NCI-H1694 (cell line): ENCODE data around the gene ZCCHC24.

ENCODE experiments used
- DNase-seq: peaks from one replicate; lab custom pipeline; 2025; lab: John Stamatoyannopoulos, UW

ZCCHC24 gene

DNA sequence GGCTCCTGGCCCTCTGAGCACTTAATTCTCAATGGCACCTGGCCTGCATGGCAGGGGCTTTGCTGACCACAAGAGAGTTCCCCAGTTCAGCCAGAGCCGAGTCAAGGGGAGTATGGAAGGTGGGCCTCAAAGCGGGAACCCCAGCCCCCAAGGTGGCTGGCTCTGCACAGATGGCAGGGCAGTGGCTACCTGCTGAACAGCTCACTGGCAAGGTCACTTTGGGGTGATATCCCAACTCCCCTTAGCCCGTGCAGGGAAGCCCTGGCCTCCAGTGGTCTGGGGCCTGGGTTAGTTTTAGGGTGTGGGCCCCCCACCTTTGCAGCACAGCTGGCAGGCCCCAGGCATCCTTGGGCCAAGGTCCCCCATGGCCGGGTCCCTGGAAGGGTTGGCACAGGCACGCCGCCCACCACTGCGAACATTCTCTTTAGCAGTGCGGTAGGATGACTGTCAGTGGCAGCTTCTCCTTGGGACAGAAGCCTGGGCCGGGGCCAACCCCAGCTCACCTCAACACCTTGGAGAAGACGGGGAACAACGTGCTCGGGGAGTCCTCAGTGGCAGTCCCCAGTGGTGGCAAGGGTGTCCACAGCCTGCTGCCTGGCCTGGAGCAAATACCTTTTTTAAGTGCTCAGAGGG, 61.3 kb downstream of the ZCCHC24 start:
- DNase-seq: no peak

DNA sequence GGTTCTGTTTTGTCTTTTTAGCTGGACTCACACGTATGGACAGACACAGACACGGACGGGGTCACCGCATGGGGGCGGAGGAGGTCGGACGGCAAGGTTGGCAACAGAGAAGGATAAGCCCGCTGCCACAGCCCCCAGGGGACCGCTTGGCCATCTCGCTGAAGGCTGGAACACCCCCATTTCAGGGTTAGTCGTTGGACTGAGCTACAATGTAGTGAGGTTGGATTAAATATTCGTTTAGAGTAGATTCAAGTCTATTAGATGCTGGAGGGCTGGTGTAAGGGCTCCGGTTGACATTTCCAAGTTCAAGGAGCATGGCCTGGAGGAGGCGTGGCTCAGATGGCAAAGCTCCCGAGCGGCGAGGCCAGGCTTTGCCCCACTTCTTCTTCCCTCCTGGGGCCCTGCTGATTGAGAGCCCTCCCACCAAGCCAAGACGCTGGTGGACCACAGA, 62.9 kb downstream of the ZCCHC24 start:
- no peak for DNase-seq

DNA sequence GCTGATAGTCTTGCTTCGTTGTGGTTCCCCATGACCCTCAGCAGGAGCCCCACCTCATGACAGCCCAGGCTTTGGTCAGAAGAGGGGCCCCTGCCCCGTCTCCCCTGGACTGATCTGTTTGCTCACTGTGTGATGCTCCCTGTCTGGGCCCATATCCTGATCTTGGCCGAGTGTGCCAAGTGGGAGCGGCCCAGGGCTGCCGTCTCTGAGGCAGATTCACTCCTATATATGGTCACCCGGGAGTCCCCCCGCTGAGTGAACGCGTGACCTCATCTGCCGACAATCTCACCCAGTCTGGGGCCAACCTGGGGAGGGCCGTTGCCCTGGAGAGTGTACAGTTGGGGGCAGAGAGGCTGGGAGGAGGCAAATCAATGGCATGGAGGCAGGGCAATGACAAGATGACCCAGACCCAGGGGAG, 63.6 kb downstream of the ZCCHC24 start:
- no peak for DNase-seq

DNA sequence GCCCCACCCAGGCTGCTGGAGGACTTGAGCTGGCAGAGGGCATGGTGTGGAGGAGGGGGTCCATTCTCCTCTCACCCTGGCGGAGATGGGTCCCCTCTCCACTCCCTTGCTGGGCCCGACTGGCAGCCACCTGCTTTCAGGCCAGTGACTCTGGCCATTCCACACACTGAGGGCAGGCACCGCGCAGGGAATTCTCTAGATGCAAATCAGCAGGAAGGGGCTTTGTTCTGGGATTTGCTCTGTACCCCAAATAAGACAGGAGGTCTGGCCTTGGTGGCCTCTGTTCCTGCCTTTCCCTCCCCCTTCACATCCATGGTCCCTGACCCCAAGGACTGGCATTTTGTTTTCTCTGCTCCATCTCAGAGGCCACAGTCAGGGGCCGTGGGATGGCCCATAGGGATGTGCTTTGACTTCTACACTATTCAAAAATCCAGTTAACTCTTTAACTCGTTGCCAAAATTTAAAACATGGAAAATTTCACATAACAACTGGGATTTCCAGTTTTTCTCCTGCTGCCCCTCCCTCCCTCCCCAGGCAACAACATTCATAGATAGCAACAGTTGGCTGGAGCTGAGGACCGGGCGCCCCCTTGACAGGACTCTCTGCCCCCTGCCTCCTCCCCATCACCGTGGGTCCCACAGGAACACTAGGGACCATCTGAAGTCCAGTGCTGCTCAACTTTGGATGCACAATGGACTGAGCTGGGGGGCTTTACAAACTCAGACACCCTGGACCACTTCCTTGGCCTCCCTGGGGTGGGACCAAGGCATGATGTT, 64.3 kb downstream of the ZCCHC24 start:
- DNase-seq: no peak

GRCh38 chr10:79380125-79380945, 65.1 kb downstream of the ZCCHC24 start:
- no peak for DNase-seq

DNA sequence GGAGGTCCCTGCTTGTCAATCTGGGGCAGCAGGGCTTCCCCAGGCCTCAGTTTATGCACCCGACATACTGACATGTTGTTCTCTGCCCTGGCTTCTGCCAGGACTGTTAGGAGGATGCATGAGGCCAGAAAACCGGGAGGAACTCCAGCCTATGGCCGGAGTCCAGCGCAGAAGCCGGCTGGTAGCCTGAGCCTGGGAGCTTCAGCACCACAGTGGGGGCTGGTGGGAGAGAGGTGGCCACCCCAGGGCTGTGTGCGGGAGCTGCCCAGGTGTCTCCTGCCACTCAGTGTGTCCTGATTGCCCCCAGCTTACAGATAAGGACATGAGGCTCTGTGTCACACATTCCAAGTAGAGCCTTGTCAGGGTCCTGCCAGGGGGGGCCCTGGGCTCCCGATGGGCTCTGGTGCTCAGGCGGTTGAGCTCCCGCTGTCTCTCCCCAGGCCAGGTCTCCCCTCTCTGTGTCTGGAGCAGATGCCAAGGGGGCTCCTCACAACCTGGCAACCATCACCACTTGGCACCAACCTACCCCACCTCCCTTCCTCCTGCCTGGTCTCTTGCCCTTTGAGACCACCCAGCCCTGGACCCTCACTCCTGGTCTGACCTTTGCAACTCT, 65.8 kb downstream of the ZCCHC24 start:
- DNase-seq: no peak

DNA sequence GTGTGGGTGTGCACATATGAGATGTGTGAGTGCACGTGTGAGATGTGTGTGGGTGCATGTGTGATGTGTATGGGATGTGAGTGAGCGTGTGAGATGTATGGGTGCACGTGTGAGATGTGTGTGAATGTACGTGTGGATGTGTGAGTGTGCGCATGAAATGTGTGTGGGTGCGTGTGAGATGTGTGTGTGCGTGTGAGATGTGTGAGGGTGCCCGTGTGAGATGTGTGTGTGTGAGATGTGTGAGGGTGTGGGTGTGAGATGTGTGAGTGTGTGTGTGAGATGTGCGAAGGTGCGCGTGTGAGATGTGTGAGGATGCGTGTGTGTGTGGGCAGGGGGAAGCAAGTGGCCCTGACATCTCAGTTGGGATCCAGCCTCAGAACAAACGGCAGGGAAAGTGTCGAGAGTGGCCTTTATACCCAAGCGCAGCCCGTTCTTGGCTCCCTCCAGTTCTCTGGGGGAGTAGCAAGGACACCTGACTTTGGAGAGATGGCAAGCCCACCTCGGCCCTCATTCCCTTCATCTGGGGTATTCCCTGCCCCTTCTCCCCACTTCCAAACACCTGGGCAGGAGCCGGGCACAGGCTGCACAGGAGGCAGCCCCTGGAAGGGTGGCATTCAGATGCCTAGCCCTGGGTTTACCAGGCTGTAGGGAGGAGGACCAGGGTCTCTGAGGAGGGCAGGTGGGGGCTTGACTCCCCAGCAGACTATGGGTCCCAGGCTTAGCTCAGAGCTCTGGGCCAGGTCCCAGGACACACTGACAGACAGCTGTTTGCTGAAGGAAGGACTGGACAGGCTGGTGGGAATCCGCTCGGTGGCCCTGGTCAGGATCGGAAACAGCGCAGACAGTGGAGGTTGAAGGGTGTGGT, 66.5 kb downstream of the ZCCHC24 start:
- no peak for DNase-seq

GRCh38 chr10:79378383-79378646, 67.1 kb downstream of the ZCCHC24 start:
- DNase-seq: no peak

GRCh38 chr10:79377557-79378382, 67.7 kb downstream of the ZCCHC24 start:
- DNase-seq: no peak

GRCh38 chr10:79376751-79377556, 68.5 kb downstream of the ZCCHC24 start:
- no peak for DNase-seq

DNA sequence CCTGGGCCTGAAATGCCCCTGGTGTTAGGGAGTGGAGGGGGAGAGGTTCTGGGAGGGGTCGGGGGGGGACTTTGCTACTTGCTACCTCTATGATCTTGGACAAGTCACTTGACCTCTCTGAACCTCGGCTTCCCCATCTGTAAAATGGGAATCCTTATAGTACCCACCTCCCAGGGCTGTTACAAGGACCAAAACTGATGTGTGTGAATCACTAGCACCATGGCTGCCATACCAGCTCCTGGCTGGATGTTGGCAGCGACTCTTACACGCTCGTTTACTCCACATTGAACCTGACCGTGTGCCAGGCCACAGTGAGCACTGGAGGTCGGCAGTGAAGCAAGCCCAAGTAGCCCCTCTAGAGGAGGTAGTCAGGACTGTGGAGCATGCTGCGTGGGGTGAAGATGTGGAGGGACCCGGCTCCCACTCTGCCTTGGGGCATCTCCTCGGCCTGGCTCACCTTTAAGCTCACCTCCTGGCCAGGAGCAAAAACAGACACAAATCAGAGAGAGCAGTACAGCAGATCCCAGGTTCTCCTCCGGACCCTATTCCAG, 69.3 kb downstream of the ZCCHC24 start:
- DNase-seq: no peak

- no peak for DNase-seq
These were observed 69.9 kb downstream of the ZCCHC24 start for GRCh38 chr10:79375321-79376077.

GRCh38 chr10:79374312-79375191, 70.9 kb downstream of the ZCCHC24 start:
- peak; percentile 54 for DNase-seq

DNA sequence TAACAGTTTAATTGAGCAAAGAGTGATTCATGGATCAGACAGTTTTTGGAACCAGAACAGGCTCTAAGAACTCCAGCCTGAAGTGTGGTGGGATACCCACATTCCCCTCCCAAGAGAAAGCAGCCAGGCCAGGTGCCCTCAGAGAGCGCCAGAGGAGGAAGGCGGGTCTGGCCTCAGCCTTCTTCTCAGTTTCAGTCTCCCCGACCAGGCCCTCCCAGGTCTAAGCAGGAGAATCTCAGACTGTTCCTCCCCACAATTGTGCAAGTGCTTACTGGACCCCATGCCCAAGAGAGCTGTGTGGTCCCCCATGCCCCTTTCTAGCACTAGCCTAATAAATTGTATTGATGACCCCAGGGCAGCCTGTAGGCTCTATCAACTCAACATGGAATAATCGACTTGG, 72.6 kb downstream of the ZCCHC24 start:
- no peak for DNase-seq

DNA sequence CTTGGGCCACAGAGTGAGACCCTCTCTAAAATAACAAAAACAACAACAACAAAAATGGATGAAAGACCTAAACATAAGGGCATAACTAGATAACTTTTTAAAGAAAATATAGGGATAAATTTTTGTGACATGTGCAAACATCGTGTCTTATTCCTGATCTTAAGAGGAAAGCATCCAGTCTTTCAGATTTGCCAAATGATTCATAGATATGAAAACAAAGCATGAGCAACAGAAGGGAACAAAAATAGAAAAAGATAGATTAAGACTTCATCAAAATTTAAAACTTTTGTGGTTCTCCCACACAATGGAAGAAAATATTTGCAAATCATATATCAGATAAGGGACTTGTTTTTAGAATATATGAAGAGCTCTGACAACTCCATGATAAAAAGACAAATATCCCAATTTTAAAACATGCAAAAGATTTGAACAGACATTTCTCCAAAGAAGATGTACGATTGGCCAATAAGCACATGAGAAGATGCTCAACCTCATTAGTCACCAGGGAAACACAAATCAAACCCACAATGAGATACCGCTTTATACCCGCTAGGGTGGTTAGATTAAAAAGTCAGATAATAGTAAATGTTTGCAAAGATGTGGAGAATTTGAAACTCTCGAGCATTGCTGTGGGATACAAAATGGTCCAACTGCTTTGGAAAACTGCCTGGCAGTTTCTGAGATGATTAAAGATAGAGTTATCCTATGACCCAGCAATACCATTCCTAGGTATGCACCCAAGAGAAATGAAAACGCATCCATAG, 77.8 kb downstream of the ZCCHC24 start:
- no peak for DNase-seq

- no peak for DNase-seq
These were observed 83.6 kb downstream of the ZCCHC24 start for GRCh38 chr10:79361726-79362397.
